ENCODE measurements around the gene IRF2. TPM values are rescaled to one million over a fixed set of nuclear protein-coding genes. Genes with fewer than 3 reads are reported as not detected.

IRF2 gene
- total RNA-seq, 1 donor from 2014 or later = 44.0 TPM

GRCh38 chr4:184448821-184449220 lies 25.5 kb downstream of the IRF2 start:
- TF ChIP-seq CTCF (IDR thresholded peaks at IDR 0.05) = no peak
- DNase-seq (no peak), ATAC-seq (peak; percentile 88)
- Histone ChIP-seq H3K27ac (peak overlapping the region; percentile 76), H3K4me1 (peaks cover 83% of the 10 kb centered on the region), H3K4me3 (peak overlapping the region; percentile 46), H3K27me3 (no peaks in the 10 kb centered on the region), H3K9me3 (no peaks in the 10 kb centered on the region), H3K36me3 (no peaks in the 10 kb centered on the region)
- intact Hi-C loops (cut with DNase I) = no loop called here

GRCh38 chr4:184448141-184448540 lies 26.2 kb downstream of the IRF2 start:
- intact Hi-C loops (cut with DNase I) = no loop called here
- Histone ChIP-seq H3K9me3 (no peaks in the 10 kb centered on the region), H3K4me3 (peak overlapping the region; percentile 46), H3K36me3 (no peaks in the 10 kb centered on the region), H3K4me1 (peaks cover 77% of the 10 kb centered on the region), H3K27ac (peak overlapping the region; percentile 76), H3K27me3 (no peaks in the 10 kb centered on the region)
- ATAC-seq (no peak), DNase-seq (no peak)
- no peak for TF ChIP-seq CTCF (IDR thresholded peaks at IDR 0.05)

- ATAC-seq = no peak
- no peak for TF ChIP-seq CTCF (IDR thresholded peaks at IDR 0.05)
- DNase-seq = no peak
- H3K4me1 ChIP-seq = peaks cover 75% of the 10 kb centered on the region
- H3K27me3 ChIP-seq = no peaks in the 10 kb centered on the region
- H3K27ac ChIP-seq = no peak overlapping the region
- H3K9me3 ChIP-seq = no peaks in the 10 kb centered on the region
- intact Hi-C loops (cut with DNase I) = no loop called here
- H3K36me3 ChIP-seq = no peaks in the 10 kb centered on the region
- no peak overlapping the region for H3K4me3 ChIP-seq
Measured at GRCh38 chr4:184447664-184448063, 26.7 kb downstream of the IRF2 start.

- Histone ChIP-seq H3K36me3 (no peaks in the 10 kb centered on the region), H3K9me3 (no peaks in the 10 kb centered on the region), H3K4me1 (peaks cover 73% of the 10 kb centered on the region), H3K27me3 (no peaks in the 10 kb centered on the region), H3K27ac (no peak overlapping the region), H3K4me3 (no peak overlapping the region)
- ATAC-seq (no peak), DNase-seq (no peak)
- no peak for TF ChIP-seq CTCF (IDR thresholded peaks at IDR 0.05)
- intact Hi-C loops (cut with DNase I) = no loop called here
Measured at GRCh38 chr4:184446132-184446658, 28.2 kb downstream of the IRF2 start.

GRCh38 chr4:184444953-184445309 lies 29.4 kb downstream of the IRF2 start:
- Histone ChIP-seq H3K9me3 (no peaks in the 10 kb centered on the region), H3K4me1 (peaks cover 72% of the 10 kb centered on the region), H3K36me3 (no peaks in the 10 kb centered on the region), H3K4me3 (no peak overlapping the region), H3K27me3 (no peaks in the 10 kb centered on the region), H3K27ac (no peak overlapping the region)
- ATAC-seq = peak; percentile 47
- no peak for DNase-seq
- no peak for TF ChIP-seq CTCF (IDR thresholded peaks at IDR 0.05)
- intact Hi-C loops (cut with DNase I) = no loop called here

Measured in upper lobe of right lung (tissue), 1 donor.